ENCODE results near the gene CNFN.

GRCh38 chr19:42407085-42407815 is 17.2 kb upstream of the CNFN start:
- TF ChIP-seq, protein P1, sequence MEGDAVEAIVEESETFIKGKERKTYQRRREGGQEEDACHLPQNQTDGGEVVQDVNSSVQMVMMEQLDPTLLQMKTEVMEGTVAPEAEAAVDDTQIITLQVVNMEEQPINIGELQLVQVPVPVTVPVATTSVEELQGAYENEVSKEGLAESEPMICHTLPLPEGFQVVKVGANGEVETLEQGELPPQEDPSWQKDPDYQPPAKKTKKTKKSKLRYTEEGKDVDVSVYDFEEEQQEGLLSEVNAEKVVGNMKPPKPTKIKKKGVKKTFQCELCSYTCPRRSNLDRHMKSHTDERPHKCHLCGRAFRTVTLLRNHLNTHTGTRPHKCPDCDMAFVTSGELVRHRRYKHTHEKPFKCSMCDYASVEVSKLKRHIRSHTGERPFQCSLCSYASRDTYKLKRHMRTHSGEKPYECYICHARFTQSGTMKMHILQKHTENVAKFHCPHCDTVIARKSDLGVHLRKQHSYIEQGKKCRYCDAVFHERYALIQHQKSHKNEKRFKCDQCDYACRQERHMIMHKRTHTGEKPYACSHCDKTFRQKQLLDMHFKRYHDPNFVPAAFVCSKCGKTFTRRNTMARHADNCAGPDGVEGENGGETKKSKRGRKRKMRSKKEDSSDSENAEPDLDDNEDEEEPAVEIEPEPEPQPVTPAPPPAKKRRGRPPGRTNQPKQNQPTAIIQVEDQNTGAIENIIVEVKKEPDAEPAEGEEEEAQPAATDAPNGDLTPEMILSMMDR (conservative IDR thresholded peaks at IDR 0.05 in 1 of 2, IDR thresholded peaks at IDR 0.05 in 1 of 2; ENCODE audit: extremely low read depth in 1 of 2, insufficient read depth in 1 of 2, low read depth in 1 of 2, low read length in 2 of 2) = no peak
- no peak for TF ChIP-seq EZH2 (IDR thresholded peaks at IDR 0.05; ENCODE audit: borderline replicate concordance, low read length)
